Ecto neural progenitor cell (in vitro differentiated cells): ENCODE data around the gene STUB1.

Source experiments
- DNase-seq: peaks from one replicate; pipeline ENCODE4 v3.0.0-alpha.2; 2018; ENCODE audit warnings: low spot score

STUB1 gene

DNA sequence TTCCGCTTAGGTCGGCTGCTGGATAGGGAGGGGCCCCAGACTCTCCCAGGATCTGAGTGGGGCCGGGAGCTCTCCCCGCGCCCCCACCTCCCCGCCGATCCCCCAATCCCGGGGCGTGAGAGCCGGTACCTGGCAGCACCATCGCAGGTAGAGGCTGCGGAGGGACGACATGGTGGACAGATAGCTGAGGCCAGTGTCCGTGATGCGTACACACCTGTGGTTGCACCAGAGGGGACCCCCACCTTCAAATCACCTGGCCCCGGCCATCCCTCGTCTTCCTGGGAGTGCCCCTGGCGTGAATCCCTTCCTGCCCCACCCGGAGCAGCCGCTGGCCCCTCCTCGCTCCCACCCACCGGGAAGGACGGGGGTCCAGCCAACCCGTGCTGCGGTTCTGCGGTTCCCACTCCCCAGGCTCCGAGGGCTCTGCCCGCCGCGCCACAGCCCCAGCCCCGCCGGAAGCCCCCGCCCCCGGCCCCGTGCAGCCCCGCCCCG, 14.7 kb downstream of the STUB1 start:
- DNase-seq = no peak

DNA sequence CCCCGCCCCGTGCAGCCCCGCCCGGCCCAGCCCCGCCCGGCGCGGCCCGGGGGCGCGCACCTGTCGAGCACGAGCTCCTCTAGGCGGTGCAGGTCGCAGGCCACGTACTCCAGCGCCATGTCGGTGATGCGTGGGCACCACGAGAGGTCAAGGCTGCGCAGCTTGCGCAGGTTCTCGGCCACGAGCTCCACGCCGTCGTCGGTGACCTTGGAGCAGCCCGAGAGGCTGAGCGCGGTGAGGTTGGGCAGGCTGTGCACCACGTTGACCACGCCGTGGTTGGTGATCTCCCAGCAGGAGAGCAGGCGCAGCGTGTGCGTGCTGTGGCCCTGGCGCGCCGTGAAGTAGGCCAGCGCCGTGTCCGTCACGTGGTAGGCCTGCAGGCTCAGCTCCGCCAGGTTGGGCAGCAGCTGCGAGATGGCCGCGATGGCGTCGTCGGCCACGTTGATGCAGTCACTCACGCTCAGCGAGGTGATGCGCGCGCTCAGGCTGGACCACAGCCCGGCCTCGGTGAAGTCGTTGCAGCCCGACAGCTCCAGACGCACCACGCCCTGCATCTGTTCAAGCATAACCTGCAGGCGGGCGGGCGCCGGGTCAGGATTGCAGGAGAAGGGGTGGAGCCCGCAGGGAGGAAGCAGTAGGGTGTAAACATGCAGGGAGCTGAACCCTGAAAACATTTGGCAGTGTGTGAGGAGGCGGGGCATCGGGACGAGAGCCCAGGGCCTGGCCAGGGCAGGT, 15.3 kb downstream of the STUB1 start:
- DNase-seq = no peak

- no peak for DNase-seq
Measured at GRCh38 chr16:698911-699671, 18.9 kb downstream of the STUB1 start.

DNA sequence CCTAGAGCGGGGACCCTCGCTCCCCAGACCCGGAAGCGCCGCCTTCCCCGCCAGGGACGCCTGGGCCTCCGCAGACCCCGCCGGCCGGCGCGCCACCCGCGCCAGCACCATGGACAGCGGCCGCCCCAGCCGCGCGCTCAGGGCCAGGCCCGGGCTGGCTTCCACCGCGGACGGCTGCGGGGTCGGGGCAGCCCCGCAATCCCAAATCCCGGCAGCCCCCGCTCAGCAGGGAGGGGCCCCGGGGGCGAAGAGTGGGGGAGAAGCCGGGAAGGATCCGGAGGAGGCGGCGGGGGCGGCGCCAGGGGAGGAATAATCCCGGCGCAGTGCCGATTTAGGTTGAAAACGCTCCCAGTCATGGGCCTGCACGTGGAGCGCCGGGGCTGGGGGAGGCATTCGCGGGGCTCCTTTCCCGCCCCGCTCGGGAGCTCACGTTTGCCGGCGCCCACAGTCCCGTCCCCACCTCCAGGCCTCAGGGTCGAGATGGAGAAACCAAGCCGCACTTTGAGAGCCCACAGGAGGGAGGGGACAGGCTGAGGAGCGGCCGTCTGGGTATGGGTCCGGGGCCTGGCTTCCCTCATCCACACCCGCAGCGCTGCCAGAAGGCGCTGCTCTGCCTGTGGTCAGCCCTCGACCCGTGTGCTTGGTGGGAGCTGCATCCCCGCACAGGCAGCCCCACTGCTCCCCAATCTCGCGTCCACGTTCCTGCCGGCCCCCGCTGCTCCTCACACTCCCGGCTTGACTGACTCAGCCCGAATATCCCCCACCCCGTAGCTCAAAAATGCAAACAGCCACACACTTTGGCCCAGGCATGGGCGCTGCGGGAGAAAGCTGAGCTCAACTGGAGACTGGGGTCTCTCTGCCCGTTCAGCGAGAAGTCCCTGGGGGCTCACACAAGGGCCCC, 20.7 kb downstream of the STUB1 start:
- DNase-seq = peak; percentile 86

- no peak for DNase-seq
Measured at GRCh38 chr16:702341-702740, 22.1 kb downstream of the STUB1 start.

GRCh38 chr16:703406-703805, 23.2 kb downstream of the STUB1 start:
- no peak for DNase-seq

DNA sequence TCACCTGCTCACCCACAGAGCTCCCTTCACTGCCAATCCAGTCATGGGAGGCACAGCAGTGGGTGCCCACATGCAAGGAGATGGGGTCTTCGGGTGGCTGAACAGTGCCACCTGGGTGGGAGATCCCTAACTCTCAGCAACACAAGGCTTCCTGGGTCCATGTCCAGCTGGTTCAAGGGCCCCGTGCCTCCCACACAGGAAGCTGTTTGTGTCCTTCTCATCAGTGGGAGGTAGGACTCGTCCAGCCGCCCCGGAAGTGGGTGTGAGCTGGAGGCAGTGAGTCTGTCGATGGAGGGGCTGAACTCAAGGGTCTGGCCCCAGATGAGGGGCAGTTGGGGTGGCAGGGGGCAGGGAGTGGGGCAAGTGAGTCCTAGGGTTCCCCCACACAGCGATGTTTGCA, 23.8 kb downstream of the STUB1 start:
- no peak for DNase-seq

DNA sequence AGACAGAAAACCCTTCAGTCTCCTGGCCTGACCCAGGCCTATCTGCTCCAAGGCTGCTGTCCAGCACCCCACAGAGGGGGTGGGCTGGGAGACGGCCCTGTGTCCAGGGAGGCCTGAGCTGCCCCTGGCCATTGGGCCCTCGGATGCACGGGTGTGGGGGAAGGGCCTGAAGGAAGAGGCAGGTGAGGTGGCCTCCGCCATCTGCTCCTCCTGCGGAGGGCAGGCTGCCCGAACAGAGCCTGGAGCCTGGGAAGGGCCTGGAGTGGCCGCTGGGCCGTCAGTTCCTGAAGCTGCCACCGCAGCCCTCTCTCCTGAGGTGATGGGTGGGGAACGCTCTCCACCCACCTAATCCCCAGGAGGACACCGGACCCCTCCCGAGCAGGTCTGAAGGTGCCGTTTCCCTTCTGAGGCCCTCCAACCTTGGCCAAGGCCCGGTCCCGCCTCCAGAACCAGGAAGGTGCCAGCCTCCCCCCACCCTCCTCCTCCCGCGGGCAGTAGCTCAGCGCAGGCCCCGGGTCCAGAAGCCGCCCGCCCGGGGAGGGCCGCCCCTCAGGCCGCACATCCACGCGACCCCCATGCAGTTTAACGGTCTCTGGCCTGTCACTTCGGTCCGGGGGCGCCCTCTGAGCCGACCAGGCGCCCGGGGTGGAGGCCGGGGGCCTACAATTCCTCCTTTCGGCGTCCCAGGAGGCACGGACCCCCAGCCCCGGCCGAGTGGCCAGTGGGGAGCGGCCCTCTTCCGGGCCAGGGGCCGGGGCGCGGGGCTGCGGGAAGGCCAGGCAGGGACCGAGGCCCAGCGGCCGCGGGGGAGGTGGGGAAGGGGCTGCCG, 24.6 kb downstream of the STUB1 start:
- no peak for DNase-seq

- no peak for DNase-seq
Measured at GRCh38 chr16:705431-706188, 25.4 kb downstream of the STUB1 start, which contains the start of gene FBXL16. Gene FBXL16 (minus strand): TSS chr16:705801. CDS start chr16:697405, 8,396 bp downstream.

DNA sequence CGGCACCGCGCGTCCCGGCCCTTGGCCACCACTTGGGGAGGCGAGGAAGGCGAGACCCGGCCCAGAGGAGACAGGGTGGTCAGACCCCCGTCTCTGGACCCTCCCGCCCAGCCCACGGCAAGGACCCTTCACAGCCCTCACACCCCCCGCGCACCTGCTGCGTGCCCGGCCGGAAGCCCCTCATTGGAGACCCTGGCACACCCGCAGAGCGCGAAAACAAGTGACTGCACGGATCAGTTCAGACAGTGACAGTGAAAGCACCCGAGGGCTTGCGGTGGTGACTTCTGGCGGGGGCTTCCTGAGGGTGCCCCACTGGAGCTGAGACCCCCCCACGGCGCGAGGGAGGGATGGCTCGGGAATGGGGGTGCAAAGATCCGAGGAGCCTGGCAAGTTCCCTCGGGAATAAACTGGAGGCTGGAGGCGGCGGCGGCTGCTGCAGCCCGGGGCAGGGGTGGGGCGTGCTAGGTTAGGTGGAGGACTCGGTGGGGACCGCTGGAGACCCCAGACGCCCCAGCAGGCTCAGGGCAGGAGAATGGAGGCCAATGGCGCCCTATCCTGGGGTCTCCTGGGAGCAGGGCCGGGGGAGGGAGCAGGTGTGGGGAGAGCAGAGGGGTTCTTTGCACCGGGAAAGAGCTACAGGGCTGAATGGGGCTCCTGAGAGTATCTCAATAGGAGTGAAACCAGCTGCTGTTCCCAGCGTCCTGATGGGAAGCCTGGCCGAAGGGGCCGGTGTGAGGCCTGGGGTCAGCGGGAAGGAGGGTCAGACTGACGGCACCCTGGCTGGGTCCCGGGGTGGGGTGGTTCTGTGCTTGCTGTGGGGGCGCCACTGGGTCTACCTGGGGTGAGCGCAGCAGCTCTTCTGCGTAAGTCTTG, 26.2 kb downstream of the STUB1 start:
- DNase-seq = no peak

DNA sequence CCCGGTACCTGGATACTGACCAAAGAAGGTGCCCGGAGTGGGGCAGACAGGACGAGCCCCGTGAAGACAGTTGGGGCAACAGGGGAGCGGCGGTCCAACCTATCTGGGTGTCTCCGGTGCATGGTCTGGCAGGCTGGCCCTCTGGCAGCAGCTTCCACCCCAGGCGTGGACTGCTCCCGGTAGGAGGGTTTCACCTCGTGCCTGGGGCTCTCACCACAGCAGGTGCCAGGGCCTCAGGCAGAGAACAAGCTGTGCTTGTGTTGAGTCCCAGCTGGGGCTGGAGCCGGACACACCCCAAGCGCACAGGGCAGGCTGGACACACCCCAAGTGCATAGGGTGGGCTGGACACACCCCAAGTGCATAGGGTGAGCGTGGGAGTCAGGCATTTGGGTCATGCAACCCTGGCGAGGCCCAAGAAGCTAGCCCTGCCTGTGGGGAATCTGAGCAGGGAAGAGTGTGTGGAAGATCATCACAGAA, 26.9 kb downstream of the STUB1 start:
- DNase-seq = no peak

GRCh38 chr16:708019-708418, 27.8 kb downstream of the STUB1 start:
- no peak for DNase-seq

DNA sequence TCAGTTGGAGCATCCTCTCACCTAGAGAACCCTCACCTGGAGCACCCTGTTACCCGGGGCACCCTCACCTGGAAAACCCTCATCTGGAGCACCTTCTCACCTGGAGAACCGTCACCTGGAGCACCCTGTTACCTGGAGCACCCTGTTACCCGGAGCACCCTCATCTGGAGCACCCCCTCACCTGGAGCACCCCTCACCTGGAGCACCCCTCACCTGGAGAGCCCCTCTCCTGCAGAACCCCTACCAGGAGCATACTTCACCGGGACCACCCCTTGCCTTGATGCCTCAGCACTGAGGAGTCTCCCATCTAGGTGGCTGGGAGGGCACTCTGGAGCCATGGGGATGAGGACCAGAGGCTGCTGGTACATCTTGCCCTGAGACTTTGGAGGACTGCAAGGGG, 28.7 kb downstream of the STUB1 start:
- DNase-seq = no peak

- DNase-seq = peak; percentile 91
Measured at GRCh38 chr16:709566-710499, 29.6 kb downstream of the STUB1 start.

- no peak for DNase-seq
Measured at GRCh38 chr16:710500-711075, 30.4 kb downstream of the STUB1 start.

DNA sequence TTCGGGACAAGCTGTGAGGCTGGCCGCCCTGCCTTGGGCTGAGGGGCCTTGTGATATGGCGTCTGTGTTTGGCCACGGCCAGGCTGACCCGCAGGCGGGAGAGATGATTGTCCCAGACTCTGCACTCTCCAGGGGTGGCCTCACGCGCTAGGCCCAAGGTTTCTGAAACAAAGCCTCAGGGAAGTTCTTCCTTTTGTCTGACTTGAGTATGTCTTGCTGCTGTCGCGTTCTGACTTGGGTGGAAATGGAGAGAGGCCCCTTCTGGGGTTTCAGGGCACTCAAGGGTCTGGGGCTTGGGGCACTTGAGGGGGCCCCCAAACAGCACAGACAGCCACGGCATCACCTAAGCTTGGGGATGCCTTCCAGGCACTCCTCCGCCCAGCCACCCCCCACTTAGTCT, 30.9 kb downstream of the STUB1 start:
- DNase-seq = no peak

DNA sequence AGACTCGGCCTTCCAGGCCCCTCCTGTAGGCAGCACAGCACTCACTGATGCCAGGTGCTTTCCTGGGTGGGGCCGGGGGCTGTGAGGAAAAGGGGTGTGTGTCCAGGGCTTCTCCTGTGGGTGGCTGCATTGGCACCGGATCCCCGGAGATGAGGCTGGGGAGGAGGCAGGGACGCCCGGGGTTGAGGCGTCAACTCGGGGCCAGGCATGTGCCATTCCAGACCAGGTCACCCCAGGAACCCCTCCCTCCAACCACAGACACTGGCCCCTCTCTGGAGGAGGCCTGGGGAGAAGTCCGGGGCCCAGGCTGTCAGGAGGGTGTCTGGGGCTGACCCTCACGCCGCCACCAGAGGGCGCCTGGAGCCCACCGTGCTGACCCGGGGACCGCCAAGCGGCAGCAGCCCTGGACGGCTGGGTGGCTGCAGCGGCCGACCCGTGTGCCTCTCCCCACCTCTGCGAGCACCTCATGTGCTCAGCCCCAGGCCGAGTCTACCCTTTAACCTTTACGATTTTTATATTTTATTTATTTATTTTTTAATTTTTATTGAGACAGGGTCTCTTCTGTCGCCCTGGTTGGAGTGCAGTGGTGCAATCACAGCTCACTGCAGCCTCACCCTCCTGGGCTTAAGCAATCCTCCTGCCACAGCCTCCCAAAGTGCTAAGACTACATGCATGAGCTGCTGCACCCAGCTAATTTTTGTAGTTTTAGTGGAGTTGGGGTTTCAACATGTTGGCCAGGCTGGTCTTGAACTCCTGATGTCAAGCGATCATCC, 31.5 kb downstream of the STUB1 start:
- DNase-seq = peak; percentile 90
